Limb (tissue), 2 donors: ENCODE data around the gene PSD.

Experiments
- DNase-seq, 2 donors: peaks; one replicate each; pipeline ENCODE4 v3.0.0-alpha.2; 2016; ENCODE audit errors: extremely low spot score in 2 of 2

Gene PSD

DNA sequence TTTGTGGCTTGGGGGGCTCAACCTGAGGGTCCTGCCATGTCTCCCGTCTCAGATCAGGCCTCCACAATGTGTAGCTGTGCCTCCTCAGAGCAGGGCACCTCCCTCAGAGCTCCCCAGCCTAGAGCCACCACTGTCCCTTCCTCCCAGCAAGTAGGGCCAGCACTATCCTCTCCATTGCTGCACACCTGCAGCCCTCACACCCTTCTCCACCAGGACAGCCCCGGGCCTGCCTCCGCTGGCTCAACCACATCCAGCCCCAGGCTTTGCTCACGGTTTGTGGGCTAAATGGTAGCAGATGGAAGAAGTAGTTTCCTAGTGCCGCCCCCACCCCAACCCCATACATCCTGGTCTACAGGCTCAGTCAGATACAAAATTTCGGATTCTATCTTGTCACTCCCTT, 13.0 kb downstream of the PSD start:
- no peak for DNase-seq

DNA sequence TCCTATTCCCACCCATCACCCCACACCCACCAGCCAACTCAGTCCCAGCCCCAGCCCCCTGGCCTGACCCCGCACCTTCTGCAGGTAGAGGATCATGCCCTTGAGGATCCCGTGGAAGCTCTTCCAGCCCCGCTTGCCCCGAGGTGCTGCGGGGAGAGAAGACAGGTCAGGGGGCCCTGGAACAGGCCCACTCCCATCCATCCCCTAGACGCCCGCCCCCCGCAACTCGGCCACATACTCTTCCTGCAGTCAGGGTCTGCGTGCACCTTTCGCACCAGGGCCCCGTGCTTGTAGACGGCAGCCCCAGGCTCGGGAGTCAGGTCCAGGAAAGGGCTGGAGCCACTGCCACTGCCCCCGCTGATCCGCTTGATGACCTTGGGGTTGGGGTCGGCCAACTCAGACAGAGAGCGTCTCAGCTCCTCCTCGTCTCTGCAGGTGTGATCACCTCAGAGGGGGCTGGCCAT, 13.4 kb downstream of the PSD start:
- DNase-seq, result no peak

DNA sequence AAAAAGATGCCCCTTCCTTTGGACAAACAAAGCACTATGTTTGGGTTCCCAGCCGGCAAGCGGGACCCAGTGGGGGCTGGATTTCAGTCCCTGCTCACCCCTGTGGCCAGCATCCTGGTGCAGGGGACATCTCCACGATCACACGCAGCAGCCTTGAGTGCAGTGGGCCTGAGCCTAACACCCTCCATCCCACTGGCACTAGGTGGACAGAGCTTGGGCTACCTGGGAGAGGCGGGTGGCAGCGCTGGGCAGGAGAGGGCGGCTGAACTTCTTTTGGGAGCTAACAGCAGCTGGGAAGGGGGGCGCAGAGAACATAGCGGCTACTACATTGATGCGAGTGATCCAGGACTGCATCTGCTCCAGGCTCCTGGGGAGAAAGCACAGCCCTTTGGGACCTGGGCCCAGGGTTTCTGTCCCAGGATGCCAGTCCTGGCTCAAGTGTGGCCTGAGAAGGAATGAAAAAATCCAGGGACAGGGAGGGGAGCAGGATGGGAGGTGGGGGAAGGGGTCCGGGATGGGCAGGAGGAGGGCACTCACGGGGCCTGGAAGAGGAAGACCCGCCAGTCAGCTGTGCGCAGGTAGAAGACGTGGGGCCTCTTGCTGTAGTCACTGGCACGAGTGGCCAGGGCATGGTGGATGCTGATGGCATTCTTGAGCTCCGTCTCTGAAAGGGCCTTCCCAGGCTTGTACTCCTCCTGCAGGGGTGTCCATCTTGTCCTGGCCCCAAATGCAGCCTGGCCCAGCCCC, 14.1 kb downstream of the PSD start:
- no peak for DNase-seq

DNA sequence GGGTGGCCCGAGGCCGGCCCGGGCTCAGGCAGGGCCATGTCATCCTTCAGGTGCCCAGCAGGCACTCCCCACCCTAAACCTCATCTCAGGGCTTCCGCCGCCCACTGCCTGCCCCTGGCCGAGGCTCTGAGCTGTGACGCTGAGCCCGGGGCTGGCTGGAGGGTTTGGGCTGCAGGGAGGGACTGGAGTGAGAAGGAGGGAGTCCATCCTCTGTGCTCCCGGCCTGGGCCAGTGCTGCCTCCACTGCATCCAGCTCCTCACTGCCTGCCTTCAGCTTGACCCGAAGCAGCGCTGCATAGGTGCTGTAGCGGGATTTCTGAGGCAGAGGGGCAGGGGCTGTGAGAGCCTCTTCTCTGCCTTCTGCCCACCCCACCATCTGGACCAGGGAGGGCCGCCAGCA, 15.5 kb downstream of the PSD start:
- DNase-seq, result peak in 1 of 2 donors; percentile 35

DNA sequence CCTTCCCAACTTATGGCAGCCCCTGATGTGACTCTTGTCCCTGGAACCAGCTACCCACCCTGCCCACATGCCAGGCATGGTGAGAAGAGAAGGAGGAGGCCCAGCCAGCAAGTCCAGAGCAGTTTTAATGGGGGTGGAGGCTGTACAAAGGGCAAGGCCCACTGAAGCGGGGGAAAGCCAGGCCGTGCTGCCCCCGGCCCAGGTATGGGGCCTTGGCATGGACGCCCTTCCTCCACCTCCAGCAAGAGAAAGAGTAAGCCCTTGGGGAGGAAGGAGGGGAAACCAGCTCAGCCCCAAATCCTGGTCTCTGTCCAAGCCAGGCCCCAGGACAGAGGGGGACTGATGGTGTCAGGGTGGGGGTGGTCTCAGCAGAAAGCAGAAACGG, 16.1 kb downstream of the PSD start:
- DNase-seq, result no peak

DNA sequence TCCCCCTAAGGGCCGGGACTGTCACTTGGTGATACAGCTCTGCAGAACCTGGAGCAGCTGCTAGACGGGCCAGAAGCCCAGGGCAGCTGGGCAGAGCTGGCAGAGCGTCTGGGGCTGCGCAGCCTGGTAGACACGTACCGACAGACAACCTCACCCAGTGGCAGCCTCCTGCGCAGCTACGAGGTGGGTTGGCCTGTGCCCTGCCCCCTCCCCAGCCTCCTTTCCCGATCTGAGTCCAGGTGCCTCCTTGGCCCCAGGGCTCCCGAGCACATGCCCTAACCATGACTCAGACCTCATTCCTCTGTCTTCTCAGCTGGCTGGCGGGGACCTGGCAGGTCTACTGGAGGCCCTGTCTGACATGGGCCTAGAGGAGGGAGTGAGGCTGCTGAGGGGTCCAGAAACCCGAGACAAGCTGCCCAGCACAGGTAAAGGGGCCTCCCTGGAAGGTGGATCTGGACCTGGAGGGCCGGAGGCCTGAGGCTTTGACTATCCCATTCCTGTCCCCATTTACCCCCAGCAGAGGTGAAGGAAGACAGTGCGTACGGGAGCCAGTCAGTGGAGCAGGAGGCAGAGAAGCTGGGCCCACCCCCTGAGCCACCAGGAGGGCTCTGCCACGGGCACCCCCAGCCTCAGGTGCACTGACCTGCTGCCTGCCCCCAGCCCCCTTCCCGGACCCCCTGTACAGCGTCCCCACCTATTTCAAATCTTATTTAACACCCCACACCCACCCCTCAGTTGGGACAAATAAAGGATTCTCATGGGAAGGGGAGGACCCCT, 16.7 kb downstream of the PSD start:
- peak in 1 of 2 donors; percentile 33 for DNase-seq

DNA sequence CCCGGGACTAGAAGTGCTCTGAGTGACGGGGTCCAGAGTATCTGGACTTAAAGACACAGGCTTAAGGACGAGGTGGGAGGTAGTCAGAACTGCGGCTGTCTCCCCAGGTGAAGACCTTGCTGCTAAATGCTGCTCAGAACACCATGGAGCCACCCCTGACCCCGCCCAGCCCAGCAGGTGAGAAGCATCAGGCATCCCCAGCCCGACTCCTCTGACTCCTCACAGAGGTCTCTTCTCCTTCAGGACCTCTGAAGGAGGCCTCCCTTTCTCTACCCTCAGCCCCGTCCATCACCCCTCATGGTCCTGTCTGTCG, 17.3 kb downstream of the PSD start:
- no peak for DNase-seq

DNA sequence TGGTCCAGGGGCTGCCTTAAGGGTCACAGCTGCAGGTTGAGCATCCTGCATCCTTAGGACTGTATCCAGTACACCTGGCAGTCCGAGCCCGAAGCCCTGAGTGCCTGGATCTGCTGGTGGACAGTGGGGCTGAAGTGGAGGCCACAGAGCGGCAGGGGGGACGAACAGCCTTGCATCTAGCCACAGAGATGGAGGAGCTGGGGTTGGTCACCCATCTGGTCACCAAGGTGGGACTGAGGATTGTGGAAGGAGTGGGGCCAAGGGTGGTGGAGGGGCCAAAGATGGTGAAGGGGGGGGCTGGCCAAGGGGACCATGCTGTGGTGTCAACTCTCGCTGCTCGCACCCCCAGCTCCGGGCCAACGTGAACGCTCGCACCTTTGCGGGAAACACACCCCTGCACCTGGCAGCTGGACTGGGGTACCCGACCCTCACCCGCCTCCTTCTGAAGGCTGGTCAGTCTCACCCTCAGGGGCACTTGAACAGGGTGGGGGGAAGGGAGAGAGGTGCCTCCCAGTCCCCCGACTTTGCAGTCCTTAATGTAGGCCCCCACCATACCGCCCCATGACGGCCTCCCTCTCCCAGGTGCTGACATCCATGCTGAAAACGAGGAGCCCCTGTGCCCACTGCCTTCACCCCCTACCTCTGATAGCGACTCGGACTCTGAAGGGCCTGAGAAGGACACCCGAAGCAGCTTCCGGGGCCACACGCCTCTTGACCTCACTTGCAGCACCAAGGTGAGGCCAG, 17.8 kb downstream of the PSD start:
- DNase-seq, result no peak

DNA sequence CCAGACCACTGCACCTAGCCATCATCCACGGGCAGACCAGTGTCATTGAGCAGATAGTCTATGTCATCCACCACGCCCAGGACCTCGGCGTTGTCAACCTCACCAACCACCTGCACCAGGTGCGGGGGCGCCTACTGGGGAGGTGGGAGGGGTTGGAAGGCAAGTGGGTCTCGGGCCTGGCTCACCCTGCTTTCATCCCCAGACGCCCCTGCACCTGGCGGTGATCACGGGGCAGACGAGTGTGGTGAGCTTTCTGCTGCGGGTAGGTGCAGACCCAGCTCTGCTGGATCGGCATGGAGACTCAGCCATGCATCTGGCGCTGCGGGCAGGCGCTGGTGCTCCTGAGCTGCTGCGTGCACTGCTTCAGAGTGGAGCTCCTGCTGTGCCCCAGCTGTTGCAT, 18.5 kb downstream of the PSD start:
- DNase-seq, result no peak

DNA sequence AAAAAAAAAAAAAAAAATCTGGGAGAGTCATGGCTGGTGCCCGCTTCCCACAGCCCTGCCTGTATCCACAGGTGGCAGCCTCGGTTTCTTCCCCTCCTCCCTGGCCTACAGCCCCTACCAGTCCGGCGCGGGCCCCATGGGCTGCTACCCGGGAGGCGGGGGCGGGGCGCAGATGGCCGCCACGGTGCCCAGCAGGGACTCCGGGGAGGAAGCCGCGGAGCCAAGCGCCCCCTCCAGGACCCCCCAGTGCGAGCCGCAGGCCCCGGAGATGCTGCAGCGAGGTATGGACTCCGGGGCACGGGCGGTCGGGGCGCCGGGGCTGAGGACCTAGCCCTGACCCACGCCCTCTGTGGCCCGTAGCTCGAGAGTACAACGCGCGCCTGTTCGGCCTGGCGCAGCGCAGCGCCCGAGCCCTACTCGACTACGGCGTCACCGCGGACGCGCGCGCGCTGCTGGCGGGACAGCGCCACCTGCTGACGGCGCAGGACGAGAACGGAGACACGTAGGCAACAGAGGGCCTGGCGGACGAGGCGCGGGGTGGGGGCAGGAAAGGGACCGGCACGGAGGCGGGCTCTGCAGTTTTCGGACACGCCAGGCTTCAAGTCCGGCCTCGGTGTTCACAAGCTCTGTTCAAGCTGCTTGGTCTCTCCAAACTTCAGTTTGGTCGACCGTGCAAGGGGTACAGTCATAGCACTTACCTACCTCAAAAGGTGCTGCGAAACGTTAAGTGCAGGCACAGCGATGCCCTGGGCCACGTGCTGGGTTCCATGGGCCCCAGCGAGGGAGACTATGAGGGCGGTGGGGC, 19.2 kb downstream of the PSD start:
- DNase-seq, result peak; percentile 87 to 91

DNA sequence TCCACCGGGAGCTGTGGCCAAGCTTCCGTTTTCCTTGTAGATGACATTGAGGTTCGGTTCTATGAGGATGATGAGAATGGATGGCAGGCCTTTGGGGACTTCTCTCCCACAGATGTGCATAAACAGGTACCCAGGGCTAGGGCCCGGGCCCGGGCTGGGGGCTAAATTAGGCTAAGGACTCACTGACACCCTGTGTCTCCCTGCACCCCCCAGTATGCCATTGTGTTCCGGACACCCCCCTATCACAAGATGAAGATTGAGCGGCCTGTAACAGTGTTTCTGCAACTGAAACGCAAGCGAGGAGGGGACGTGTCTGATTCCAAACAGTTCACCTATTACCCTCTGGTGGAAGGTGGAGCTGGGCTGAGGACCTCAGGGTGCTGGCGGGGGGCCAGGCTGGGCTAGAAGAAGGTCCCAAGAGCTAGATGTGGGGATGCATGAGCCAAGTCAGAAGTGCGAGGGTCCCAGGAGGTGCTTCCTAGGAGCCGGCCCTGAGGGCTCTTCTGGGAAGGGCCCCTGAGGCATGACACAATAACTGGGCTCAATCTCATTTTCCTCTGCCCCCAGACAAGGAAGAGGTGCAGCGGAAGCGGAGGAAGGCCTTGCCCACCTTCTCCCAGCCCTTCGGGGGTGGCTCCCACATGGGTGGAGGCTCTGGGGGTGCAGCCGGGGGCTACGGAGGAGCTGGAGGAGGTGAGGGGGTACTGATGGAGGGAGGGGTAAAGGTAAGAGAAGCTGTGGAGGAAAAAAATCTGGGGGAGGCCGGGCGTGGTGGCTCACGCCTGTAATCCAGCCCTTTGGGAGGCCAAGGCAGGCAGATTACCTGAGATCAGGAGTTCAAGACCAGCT, 20.2 kb downstream of the PSD start:
- no peak for DNase-seq

DNA sequence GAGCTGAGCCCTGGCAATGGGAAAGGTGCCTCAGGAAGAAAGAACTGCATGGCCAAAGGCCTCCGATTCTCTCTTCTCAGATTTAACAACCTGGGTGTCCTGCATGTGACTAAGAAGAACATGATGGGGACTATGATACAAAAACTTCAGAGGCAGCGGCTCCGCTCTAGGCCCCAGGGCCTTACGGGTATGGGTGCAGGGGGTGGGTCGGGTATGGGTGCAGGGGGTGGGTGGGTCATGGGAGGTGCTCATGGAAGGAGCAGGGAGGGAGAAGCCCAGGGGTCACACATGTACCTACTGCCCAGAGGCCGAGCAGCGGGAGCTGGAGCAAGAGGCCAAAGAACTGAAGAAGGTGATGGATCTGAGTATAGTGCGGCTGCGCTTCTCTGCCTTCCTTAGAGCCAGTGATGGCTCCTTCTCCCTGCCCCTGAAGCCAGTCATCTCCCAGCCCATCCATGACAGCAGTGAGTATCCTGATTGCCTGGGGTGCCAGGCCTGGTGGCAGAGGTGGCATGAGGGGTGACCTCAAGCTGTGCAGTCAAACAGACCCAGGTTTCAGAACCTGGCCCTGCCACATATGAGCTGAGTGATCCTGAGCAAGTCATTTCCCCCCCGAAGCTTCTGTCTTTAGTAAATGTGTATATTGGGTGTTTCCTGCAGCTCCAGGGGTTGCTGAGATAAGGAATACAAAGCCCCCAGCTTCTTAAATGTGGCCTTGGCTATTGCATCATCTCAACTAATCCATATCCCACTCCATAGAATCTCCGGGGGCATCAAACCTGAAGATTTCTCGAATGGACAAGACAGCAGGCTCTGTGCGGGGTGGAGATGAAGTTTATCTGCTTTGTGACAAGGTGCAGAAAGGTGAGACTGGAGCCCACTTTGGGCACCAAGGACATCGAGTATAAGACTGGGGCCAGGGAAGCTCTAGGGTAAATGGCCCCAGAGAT, 21.1 kb downstream of the PSD start:
- DNase-seq, result no peak

DNA sequence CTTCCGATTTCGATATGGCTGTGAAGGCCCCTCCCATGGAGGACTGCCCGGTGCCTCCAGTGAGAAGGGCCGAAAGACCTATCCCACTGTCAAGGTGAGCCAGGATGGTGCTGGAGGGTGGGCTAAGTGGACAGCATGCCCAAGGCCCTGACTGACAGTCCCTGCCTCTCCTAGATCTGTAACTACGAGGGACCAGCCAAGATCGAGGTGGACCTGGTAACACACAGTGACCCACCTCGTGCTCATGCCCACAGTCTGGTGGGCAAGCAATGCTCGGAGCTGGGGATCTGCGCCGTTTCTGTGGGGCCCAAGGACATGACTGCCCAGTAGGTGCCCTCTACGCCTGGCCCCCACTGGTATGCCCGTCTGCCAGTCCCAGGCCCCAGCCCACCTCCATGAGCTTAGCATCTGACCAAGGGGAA, 21.8 kb downstream of the PSD start:
- no peak for DNase-seq

DNA sequence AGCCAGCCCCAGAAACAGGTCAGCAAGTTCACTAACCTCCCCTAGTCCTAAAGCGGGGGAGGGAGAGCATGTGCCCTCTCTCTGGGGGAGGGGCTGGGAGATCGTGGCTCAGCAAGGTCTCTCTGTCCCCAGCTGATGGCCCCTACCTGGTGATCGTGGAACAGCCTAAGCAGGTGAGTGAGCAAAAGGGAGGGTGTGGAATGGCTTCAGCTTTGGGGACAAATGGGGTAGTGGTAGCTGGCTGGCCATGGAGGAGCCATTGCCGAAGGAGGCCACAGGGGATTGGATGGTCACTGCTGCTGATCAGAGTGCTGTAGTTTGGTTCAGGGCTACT, 22.3 kb downstream of the PSD start:
- no peak for DNase-seq

DNA sequence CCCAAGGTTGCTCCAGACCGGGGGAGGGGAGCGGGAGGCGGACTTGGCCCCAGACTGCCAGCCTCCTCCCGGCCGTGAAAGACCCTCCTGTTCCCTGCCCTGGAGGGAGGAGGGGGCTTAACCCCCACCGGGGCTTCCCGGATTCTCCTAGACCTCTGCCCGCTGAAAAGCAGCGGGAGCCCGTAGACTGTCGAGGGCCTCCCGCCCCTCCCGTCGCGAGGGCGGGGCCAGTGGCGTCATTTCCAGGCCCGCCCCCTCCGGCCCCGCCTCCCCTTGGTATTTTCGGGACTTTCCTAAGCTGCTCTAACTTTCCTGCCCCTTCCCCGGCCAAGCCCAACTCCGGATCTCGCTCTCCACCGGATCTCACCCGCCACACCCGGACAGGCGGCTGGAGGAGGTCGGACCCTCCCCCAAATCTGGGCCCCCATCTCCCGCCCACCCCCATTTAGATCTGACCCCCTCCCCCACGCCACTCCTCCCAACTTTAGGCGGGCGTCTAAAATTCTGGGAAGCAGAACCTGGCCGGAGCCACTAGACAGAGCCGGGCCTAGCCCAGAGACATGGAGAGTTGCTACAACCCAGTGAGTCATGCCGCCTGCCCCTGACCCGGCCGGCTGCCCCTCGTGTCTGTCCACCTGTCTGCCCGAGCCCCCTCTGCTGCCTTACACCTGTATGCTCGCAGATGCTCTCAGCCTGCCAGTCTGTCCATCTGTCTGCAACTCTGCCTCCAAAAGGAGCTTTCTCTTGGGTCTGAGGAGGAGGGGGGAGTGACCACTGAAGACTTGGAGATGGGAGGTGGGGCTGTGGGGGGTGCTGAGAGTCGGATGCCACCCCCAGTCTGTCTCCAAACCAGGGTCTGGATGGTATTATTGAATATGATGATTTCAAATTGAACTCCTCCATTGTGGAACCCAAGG, 22.9 kb downstream of the PSD start, which contains the start of gene NFKB2:
NFKB2 (plus strand) TSS at position 306 of the 917 bp plus-strand sequence; CDS start at position 561, 255 bp downstream.
- peak; percentile 89 to 96 for DNase-seq

DNA sequence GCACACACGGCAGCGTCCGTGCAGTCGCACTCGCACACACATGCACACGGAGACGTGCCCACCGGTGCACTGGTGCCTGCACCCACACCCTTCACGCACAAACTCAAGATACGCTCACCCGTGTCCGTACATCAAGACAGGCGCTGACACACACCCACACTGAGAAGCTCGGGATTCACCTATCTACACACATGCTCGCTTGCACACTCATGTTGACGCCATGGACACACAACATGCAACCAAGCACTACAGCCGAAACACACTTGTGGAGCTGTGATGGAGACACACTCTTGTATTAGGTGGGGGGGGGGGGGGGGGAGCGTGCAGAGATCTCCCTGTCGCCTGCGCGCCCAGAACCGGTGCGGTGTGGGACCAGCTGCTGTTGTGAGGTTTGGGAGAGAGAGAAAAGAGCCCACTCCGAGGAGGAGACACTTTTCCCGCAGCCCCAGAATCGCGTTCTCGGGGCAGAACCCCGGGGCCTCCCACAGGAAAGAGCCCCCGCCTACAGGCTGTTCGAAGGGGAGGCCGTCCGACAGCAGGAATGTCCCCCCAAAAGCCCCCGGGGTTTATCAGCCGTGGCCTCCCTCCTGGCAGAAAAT, 23.7 kb downstream of the PSD start:
- no peak for DNase-seq

DNA sequence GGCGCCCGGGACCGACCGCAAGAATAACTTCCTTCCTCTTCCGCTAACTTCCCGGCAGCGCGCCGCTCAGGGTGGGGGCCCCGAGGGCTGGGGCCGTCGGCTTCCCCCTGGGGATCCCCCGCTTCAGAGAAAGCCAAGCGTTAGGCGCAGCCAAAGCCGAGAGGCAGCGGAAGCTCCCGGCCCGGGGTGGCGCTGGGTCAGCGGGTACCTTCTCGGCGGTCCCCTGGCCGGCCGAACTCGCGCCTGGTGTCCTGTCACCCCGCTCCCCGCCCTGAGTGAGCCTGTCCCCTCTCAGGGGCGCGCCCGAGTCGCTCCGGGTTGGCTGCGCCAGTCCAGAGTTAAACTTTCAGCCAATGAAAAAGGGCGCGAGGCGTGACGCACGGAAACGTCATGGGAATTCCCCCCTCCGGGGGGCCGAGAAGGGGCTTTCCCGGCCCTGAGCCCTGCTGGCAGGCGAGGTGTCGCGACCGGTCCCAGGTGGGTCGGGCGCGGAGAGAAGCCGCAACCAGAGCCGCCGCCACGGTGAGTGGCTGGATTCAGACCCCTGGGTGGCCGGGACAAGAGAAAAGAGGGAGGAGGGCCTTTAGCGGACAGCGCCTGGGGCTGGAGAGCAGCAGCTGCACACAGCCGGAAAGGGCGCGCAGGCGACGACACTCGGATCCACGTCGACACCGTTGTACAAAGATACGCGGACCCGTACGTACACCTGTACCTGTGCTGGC, 24.3 kb downstream of the PSD start:
- DNase-seq, result peak; percentile 87 to 93
